H1 (cell line): ENCODE measurements around the gene SETX. TPM values are rescaled to one million over a fixed set of nuclear protein-coding genes. Genes with fewer than 3 reads are reported as not detected.

ENCODE experiments used
- BCL11A ChIP-seq, 2 experiments: IDR thresholded peaks; one replicate each; pipeline ENCODE4 v1.6.1; 2011; ENCODE audit warnings: low read depth in 2 of 2, low read length in 2 of 2, mild to moderate bottlenecking in 2 of 2
- CHD2 ChIP-seq: IDR thresholded peaks from 2 replicates; pipeline ENCODE4 v1.6.1; 2012; ENCODE audit warnings: low read length, improper control_type of control experiment
- HDAC2 ChIP-seq, 2 experiments: fragments of 300-600 bp in 1 of 2; sonication (generic) in 1 of 2; IDR thresholded peaks; 2 replicates each; pipeline ENCODE4 v1.6.1; 2011 to 2012; ENCODE audit warnings: low read depth in 2 of 2, low read length in 2 of 2, mild to moderate bottlenecking in 2 of 2, moderate library complexity in 2 of 2, borderline replicate concordance in 1 of 2, inconsistent platforms in 1 of 2
- SIRT6 ChIP-seq: IDR thresholded peaks from one replicate; pipeline ENCODE4 v1.7.1; 2012; ENCODE audit warnings: low read length, inconsistent platforms
- polyA plus RNA-seq, 7 experiments: library from polyadenylated mRNA; depleted of rRNA in 3 of 7; stranded (reverse) in 5 of 7; unstranded in 2 of 7; fragments of >200 nt in 5 of 7; fragments of 200-250 nt in 2 of 7; gene quantifications; 1 replicate in 5 of 7; 2 replicates in 1 of 7; 4 replicates in 1 of 7; pipeline versions ENCODE4 v1.2.1 to v1.2.3, GENCODE V29; 2011 to 2013; ENCODE audit warnings: missing spikeins in 2 of 7, mixed read lengths in 2 of 7
- total RNA-seq: library from RNA; stranded (reverse); fragmentation: NEBNext Ultra II Directional; extraction: Animal tissue kit (Norgen Biotek cat#: 25700); gene quantifications from 2 replicates; pipeline ENCODE4 v1.2.1, GENCODE V29; 2021

Gene SETX
- total and polyA plus RNA-seq, 2 of the 8 experiments (the other 6 are each of a cell fraction or from before 2014, with no cell fraction given), result 15.1 to 37.9 TPM

DNA sequence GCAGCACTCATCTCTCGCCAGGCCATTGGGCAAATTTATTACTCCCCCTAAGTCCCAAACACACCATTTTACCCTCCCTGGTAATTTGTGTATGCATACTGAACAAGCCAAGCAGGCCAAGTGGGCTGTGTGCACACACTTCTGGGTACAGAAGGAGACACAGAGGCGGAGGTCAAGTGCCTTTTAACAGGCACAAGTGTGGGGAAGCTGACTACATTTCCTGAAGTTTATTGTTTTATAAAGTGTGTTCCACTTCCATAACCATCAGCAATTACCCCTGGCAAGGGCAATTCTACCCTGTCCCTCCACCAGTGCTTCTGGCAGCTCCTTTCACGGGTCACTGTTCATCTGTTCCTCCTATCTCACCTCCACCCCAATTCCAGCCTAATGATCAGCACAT is 93.9 kb downstream of the SETX start (continued):
- TF ChIP-seq HDAC2 (IDR thresholded peaks at IDR 0.05; ENCODE audit: borderline replicate concordance in 1 of 2, low read depth in 2 of 2, low read length in 2 of 2), result no peak
- no peak for TF ChIP-seq BCL11A (IDR thresholded peaks at IDR 0.05; ENCODE audit: low read depth in 2 of 2, low read length in 2 of 2)
- no peak for TF ChIP-seq SIRT6
- no peak for TF ChIP-seq CHD2
